Islet precursor cell (in vitro differentiated cells): Measurements from ENCODE around the gene PCDHGA6.
"Not testable (repeated sequence)": the region's sequence is repeated elsewhere in the genome, so short reads cannot be mapped to it uniquely, and the experiment has no call there.

Experiments
- DNase-seq: peaks from one replicate; pipeline ENCODE4 v3.0.0-alpha.2; 2018

Gene PCDHGA6

GRCh38 chr5:141373673-141374317 is at the start of gene PCDHGA6:
TSS of gene PCDHGA6 (plus strand) at chr5:141373891. CDS start at chr5:141374084, 193 bp downstream.
- no peak for DNase-seq

GRCh38 chr5:141326088-141326854 is 47.4 kb upstream of the PCDHGA6 start:
- peak; percentile 84 for DNase-seq

GRCh38 chr5:141328231-141328630 is 45.5 kb upstream of the PCDHGA6 start:
- no peak for DNase-seq

GRCh38 chr5:141330299-141331080 is 43.2 kb upstream of the PCDHGA6 start, which contains the start of gene PCDHGA1:
TSS of gene PCDHGA1 (plus strand) at chr5:141330514.
- no peak for DNase-seq

- not testable (repeated sequence) for DNase-seq
These were observed 41.1 kb upstream of the PCDHGA6 start for GRCh38 chr5:141332571-141332970.

GRCh38 chr5:141338538-141339306 is 35.0 kb upstream of the PCDHGA6 start, which contains the start of gene PCDHGA2:
TSS of gene PCDHGA2 (plus strand) at chr5:141338760.
- DNase-seq = no peak

GRCh38 chr5:141340781-141341354 is 32.8 kb upstream of the PCDHGA6 start:
- not testable (repeated sequence) for DNase-seq

GRCh38 chr5:141342773-141343172 is 30.9 kb upstream of the PCDHGA6 start:
- no peak for DNase-seq

GRCh38 chr5:141343242-141343952 is 30.3 kb upstream of the PCDHGA6 start, which contains the start of gene PCDHGA3:
TSS of gene PCDHGA3 (plus strand) at chr5:141343829. CDS start at chr5:141344034, 205 bp downstream.
- no peak for DNase-seq

- no peak for DNase-seq
These were observed 29.7 kb upstream of the PCDHGA6 start for GRCh38 chr5:141343953-141344463.

- no peak for DNase-seq
These were observed 28.4 kb upstream of the PCDHGA6 start for GRCh38 chr5:141345327-141345726.

- DNase-seq = not testable (repeated sequence)
These were observed 27.7 kb upstream of the PCDHGA6 start for GRCh38 chr5:141346017-141346416.

- DNase-seq = peak; percentile 73
These were observed 23.6 kb upstream of the PCDHGA6 start, which contains the start of gene PCDHGB1 for GRCh38 chr5:141349917-141350619. TSS of gene PCDHGB1 (plus strand) at chr5:141350099. CDS start at chr5:141350261, 162 bp downstream.

- DNase-seq = no peak
These were observed 22.1 kb upstream of the PCDHGA6 start for GRCh38 chr5:141351591-141351990.

- DNase-seq = no peak
These were observed 18.7 kb upstream of the PCDHGA6 start, which contains the start of gene PCDHGA4 for GRCh38 chr5:141354900-141355469. TSS of gene PCDHGA4 (plus strand) at chr5:141355021. CDS start at chr5:141355108, 87 bp downstream.

GRCh38 chr5:141355641-141356040 is 18.1 kb upstream of the PCDHGA6 start:
- no peak for DNase-seq

- DNase-seq = no peak
These were observed 17.6 kb upstream of the PCDHGA6 start for GRCh38 chr5:141356133-141356532.

GRCh38 chr5:141356950-141357349 is 16.7 kb upstream of the PCDHGA6 start:
- DNase-seq = no peak

GRCh38 chr5:141359790-141360426 is 13.8 kb upstream of the PCDHGA6 start, which contains the start of gene PCDHGB2:
TSS of gene PCDHGB2 (plus strand) at chr5:141359994. CDS start at chr5:141360136, 142 bp downstream.
- DNase-seq = no peak
